Neural cell (in vitro differentiated cells): ENCODE measurements around the gene MRPL53. TPM values are rescaled to one million over a fixed set of nuclear protein-coding genes. Genes with fewer than 3 reads are reported as not detected.

Experiments used
- H2AFZ ChIP-seq: fragments of 200-600, 300-800 bp; sonication (generic), shearing (Covaris generic); 2 replicates; pipeline ENCODE4 v1.6.0; 2014; ENCODE audit warnings: low read depth, mild to moderate bottlenecking, antibody characterized with exemption, low read length, moderate library complexity
- H3F3A ChIP-seq: fragments of 200-600 bp; shearing (Covaris generic); 2 replicates; pipeline ENCODE4 v1.6.1; 2016; ENCODE audit warnings: mild to moderate bottlenecking, moderate library complexity, mixed read lengths, antibody characterized with exemption, low read length; ENCODE audit not compliant: insufficient read depth, poor library complexity, severe bottlenecking
- H3K27ac ChIP-seq: fragments of 200-600, 300-800 bp; sonication (generic), shearing (Covaris generic); 2 replicates; pipeline ENCODE4 v1.5.1; 2014; ENCODE audit warnings: mild to moderate bottlenecking, low read length, moderate library complexity
- H3K27me3 ChIP-seq: fragments of 300-800, 200-600 bp; sonication (generic), shearing (Covaris generic); 2 replicates; pipeline ENCODE4 v1.6.0; 2014; ENCODE audit warnings: mild to moderate bottlenecking, low read depth, low read length, moderate library complexity; ENCODE audit not compliant: insufficient read depth
- H3K36me3 ChIP-seq: fragments of 300-800, 200-600 bp; sonication (generic), shearing (Covaris generic); 2 replicates; pipeline ENCODE4 v1.5.1; 2014; ENCODE audit warnings: mild to moderate bottlenecking, antibody characterized with exemption, low read length, moderate library complexity; ENCODE audit not compliant: insufficient read depth
- H3K4me2 ChIP-seq: fragments of 300-800, 200-600 bp; sonication (generic), shearing (Covaris generic); 2 replicates; pipeline ENCODE4 v1.6.0; 2014; ENCODE audit warnings: mild to moderate bottlenecking, low read length
- H3K4me3 ChIP-seq: fragments of 300-800, 200-600 bp; sonication (generic), shearing (Covaris generic); 2 replicates; pipeline ENCODE4 v1.5.1; 2014; ENCODE audit warnings: mild to moderate bottlenecking, low read length, moderate library complexity
- H3K79me2 ChIP-seq: fragments of 200-600 bp; shearing (Covaris generic); replicated peaks from 2 replicates; pipeline ENCODE4 v1.6.0; 2014; ENCODE audit warnings: mild to moderate bottlenecking, low read length, moderate library complexity; ENCODE audit not compliant: insufficient read depth
- H3K9ac ChIP-seq: fragments of 300-800, 200-600 bp; sonication (generic), shearing (Covaris generic); 2 replicates; pipeline ENCODE4 v1.6.1; 2016; ENCODE audit warnings: mild to moderate bottlenecking, low read length, mixed read lengths
- H3K9me2 ChIP-seq: fragments of 200-600 bp; shearing (Covaris generic); 2 replicates; pipeline ENCODE4 v1.6.1; 2016; ENCODE audit warnings: mild to moderate bottlenecking, low read length, mixed read lengths; ENCODE audit not compliant: insufficient read depth
- H3K9me3 ChIP-seq: fragments of 200-600, 300-800 bp; sonication (generic), shearing (Covaris generic); 2 replicates; pipeline ENCODE4 v1.6.1; 2016; ENCODE audit warnings: mild to moderate bottlenecking, mixed run types, low read length, moderate library complexity, mixed read lengths
- H4K20me1 ChIP-seq: fragments of 200-600 bp; shearing (Covaris generic); 2 replicates; pipeline ENCODE4 v1.6.1; 2016; ENCODE audit warnings: mild to moderate bottlenecking, mixed run types; ENCODE audit not compliant: insufficient read depth
- EZH2 ChIP-seq: fragments of 200-600, 300-800 bp; shearing (Covaris generic), sonication (generic); IDR thresholded peaks from 2 replicates; pipeline ENCODE4 v1.6.1; 2014; ENCODE audit warnings: antibody characterized with exemption, low read length, borderline replicate concordance, mild to moderate bottlenecking; ENCODE audit not compliant: insufficient read depth, poor library complexity, severe bottlenecking
- SMC3 ChIP-seq: fragments of 450-650 bp; conservative IDR thresholded peaks from 2 replicates; pipeline ENCODE4 v1.6.1; 2014; ENCODE audit warnings: antibody characterized with exemption, mild to moderate bottlenecking, moderate library complexity; ENCODE audit not compliant: poor library complexity
- TAF1 ChIP-seq: IDR thresholded peaks from 2 replicates; pipeline ENCODE4 v1.6.1; 2012; ENCODE audit warnings: low read depth
- polyA plus RNA-seq: library from polyadenylated mRNA; depleted of rRNA; stranded (reverse); fragments of >200 nt; gene quantifications from 2 replicates; pipeline ENCODE4 v1.2.3, GENCODE V29; 2014

The MRPL53 gene
- polyA plus RNA-seq, 1 donor from 2014 or later, result 28.0 TPM

DNA sequence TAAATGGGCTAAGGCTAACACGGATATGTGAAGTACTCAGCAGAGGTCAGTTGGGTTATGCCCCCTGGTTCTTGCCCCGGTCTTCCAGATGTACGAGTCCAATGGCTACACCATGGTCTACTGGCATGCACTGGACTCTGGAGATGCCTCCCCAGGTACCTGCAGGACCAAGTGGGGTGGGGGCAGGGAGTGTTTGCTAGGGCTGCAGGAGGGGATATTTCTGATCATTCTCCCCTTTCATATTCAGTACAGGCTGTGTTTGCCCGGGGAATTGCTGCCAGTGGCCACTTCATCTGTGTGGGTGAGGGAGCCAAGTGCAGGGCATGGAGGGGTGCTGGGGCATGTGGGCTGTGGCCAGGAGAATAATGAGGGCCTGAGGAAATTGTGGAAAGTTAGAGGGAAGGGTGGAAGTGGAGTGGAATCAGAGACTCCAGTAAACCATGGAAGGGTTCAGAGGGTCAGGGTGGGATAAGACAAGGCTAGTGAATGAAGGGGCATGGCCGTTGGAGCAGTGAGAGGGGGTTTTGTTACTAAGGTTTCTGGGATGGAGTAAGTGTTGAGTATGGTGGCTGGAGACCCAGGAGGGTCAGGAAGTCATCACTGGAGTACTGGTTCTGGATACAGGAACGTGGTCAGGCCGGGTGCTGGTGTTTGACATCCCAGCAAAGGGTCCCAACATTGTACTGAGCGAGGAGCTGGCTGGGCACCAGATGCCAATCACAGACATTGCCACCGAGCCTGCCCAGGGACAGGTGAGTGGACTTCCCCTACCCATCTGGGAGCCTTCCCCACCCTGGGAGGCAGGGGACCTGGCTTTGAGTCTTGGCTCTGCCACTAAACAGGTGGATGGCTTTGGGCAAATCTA lies 49.0 kb downstream of the MRPL53 start:
- no peaks in the 10 kb centered on the region for H3K27me3 ChIP-seq
- H3K4me3 ChIP-seq, result no peak overlapping the region
- no peak overlapping the region for H3K27ac ChIP-seq
- H3K9ac ChIP-seq, result no peak overlapping the region
- no peak overlapping the region for H3K4me2 ChIP-seq
- TF ChIP-seq EZH2 (no peak), SMC3 (no peak), TAF1 (no peak)
- H3K79me2 ChIP-seq, result no peaks in the 10 kb centered on the region
- H3K9me3 ChIP-seq, result no peaks in the 10 kb centered on the region
- no peak overlapping the region for H2AFZ ChIP-seq
- no peaks in the 10 kb centered on the region for H3F3A ChIP-seq
- H3K36me3 ChIP-seq, result no peaks in the 10 kb centered on the region
- H4K20me1 ChIP-seq, result no peaks in the 10 kb centered on the region
- no peaks in the 10 kb centered on the region for H3K9me2 ChIP-seq

Other genes starting within 250 kb of the MRPL53 start
- gene SLC4A5, start 129.3 kb downstream of the MRPL53 start, polyA plus RNA-seq, result 3.2 and 3.9 TPM in 2 replicates
- gene DCTN1, start 92.4 kb downstream of the MRPL53 start, polyA plus RNA-seq, result 160 and 183 TPM in 2 replicates
- 1.7 and 3.3 TPM in 2 replicates for gene C2orf81, start 51.1 kb downstream of the MRPL53 start, polyA plus RNA-seq
- gene WDR54, start 51.0 kb downstream of the MRPL53 start, polyA plus RNA-seq, result 89.9 and 110 TPM in 2 replicates
- gene RTKN, start 30.7 kb downstream of the MRPL53 start, polyA plus RNA-seq, result 4.9 and 6.1 TPM in 2 replicates
- gene INO80B, start 17.6 kb downstream of the MRPL53 start, polyA plus RNA-seq, result 35.2 and 53.2 TPM in 2 replicates
- 220 and 230 TPM in 2 replicates for gene WBP1, start 14.2 kb downstream of the MRPL53 start, polyA plus RNA-seq
- 39.6 and 51.2 TPM in 2 replicates for gene MOGS, start 7.3 kb downstream of the MRPL53 start, polyA plus RNA-seq
- 21.6 and 48.0 TPM in 2 replicates for gene CCDC142, start 10.3 kb upstream of the MRPL53 start, polyA plus RNA-seq
- gene TTC31, start 10.4 kb upstream of the MRPL53 start, polyA plus RNA-seq, result 11.0 and 16.3 TPM in 2 replicates
- not detected in 2 replicates for gene LBX2, start 26.9 kb upstream of the MRPL53 start, polyA plus RNA-seq
- gene PCGF1, start 35.0 kb upstream of the MRPL53 start, polyA plus RNA-seq, result 30.2 and 38.9 TPM in 2 replicates
- not detected in 2 replicates for gene TLX2, start 41.8 kb upstream of the MRPL53 start, polyA plus RNA-seq
- gene DQX1, start 53.6 kb upstream of the MRPL53 start, polyA plus RNA-seq, result 0.59 and 0.78 TPM in 2 replicates
- 153 and 163 TPM in 2 replicates for gene AUP1, start 57.0 kb upstream of the MRPL53 start, polyA plus RNA-seq
- gene HTRA2, start 57.3 kb upstream of the MRPL53 start, polyA plus RNA-seq, result 126 and 141 TPM in 2 replicates
- 17.1 and 20.1 TPM in 2 replicates for gene LOXL3, start 81.3 kb upstream of the MRPL53 start, polyA plus RNA-seq
- 0.30 and 0.79 TPM in 2 replicates for gene DOK1, start 82.0 kb upstream of the MRPL53 start, polyA plus RNA-seq
- gene M1AP, start 175.7 kb upstream of the MRPL53 start, polyA plus RNA-seq, result not detected in 2 replicates
- gene SEMA4F, start 181.6 kb upstream of the MRPL53 start, polyA plus RNA-seq, result 18.2 and 19.2 TPM in 2 replicates